ENCODE results near the gene PTGDS.

The PTGDS gene

GRCh38 chr9:136977223-136977622 lies at the start of gene PTGDS:
PTGDS (plus strand) TSS chr9:136977504; CDS start chr9:136977579, 75 bp downstream.
- no peak for DNase-seq (ENCODE audit: low spot score)

GRCh38 chr9:136928591-136928990 lies 48.7 kb upstream of the PTGDS start:
- DNase-seq (ENCODE audit: low spot score): no peak

- no peak for DNase-seq (ENCODE audit: low spot score)
Observed at GRCh38 chr9:136930014-136930413, 47.3 kb upstream of the PTGDS start.

GRCh38 chr9:136931611-136932130 lies 45.6 kb upstream of the PTGDS start:
- no peak for DNase-seq (ENCODE audit: low spot score)

GRCh38 chr9:136934277-136934676 lies 43.0 kb upstream of the PTGDS start:
- DNase-seq (ENCODE audit: low spot score): no peak

- DNase-seq (ENCODE audit: low spot score): no peak
Observed at GRCh38 chr9:136935651-136936050, 41.7 kb upstream of the PTGDS start.

- no peak for DNase-seq (ENCODE audit: low spot score)
Observed at GRCh38 chr9:136936645-136937170, 40.6 kb upstream of the PTGDS start.

GRCh38 chr9:136937186-136938001 lies 39.9 kb upstream of the PTGDS start:
- DNase-seq (ENCODE audit: low spot score): no peak

- DNase-seq (ENCODE audit: low spot score): no peak
Observed at GRCh38 chr9:136939431-136939995, 37.8 kb upstream of the PTGDS start.

- DNase-seq (ENCODE audit: low spot score): no peak
Observed at GRCh38 chr9:136939996-136940525, 37.2 kb upstream of the PTGDS start.

GRCh38 chr9:136940526-136941230 lies 36.6 kb upstream of the PTGDS start:
- DNase-seq (ENCODE audit: low spot score): no peak

GRCh38 chr9:136941231-136942111 lies 35.8 kb upstream of the PTGDS start:
- DNase-seq (ENCODE audit: low spot score): no peak

GRCh38 chr9:136942112-136942880 lies 35.0 kb upstream of the PTGDS start:
- no peak for DNase-seq (ENCODE audit: low spot score)

- DNase-seq (ENCODE audit: low spot score): no peak
Observed at GRCh38 chr9:136942881-136943230, 34.4 kb upstream of the PTGDS start.

GRCh38 chr9:136943291-136944211 lies 33.8 kb upstream of the PTGDS start:
- DNase-seq (ENCODE audit: low spot score): peak; percentile 44

- no peak for DNase-seq (ENCODE audit: low spot score)
Observed at GRCh38 chr9:136944212-136944518, 33.1 kb upstream of the PTGDS start.

GRCh38 chr9:136944519-136945332 lies 32.6 kb upstream of the PTGDS start, which contains the start of the genes C8G and FBXW5:
C8G (plus strand) TSS chr9:136945243; CDS start chr9:136945321, 78 bp downstream.
FBXW5 (minus strand) TSS chr9:136944738; CDS start chr9:136944083, 655 bp downstream.
- peak; percentile 95 for DNase-seq (ENCODE audit: low spot score)

Measured in kidney tubule cell (primary cell).